NK-92 treated with Interleukin-12 subunit alpha and Interleukin-12 subunit beta, amount 100 ng/mL, for 24 hours (cell line): Measurements from ENCODE around the gene SFXN5.

Experiments used
- DNase-seq: peaks from one replicate; lab custom pipeline; 2025; lab: John Stamatoyannopoulos, UW

SFXN5 gene

DNA sequence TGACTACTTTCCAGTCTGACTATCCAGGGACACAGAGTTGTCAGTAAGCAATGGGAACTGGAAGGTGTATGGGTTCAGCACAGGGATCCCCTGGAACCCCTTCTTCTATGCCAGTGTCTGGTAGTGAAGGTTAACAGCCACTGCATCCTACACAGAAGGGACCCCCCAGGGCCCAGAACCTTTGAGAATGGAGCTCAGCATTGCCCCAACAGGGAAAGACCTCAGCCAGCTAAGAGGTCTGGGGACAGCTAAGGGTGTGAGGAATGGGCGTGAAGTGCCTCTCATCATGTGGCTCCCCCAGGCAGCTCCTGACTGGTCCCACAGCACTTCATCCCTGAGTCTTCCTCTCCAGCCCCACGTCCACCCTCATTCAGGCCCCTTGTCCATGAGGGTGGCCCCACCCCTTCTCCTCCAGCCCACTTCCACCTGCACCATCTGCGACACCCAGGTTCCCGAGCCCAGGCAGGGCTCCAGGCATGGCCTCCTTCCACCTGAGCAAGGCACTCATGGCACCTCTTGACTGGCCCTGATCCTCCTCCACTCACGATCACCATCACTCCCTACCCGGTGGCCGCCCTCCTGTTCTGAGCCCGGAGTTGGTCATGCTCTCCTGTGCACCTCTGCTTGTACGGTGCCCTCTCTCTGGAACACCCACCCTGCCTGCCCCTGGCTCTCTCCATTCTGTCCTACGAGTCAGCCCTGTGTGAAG is 77.1 kb downstream of the SFXN5 start:
- no peak for DNase-seq

DNA sequence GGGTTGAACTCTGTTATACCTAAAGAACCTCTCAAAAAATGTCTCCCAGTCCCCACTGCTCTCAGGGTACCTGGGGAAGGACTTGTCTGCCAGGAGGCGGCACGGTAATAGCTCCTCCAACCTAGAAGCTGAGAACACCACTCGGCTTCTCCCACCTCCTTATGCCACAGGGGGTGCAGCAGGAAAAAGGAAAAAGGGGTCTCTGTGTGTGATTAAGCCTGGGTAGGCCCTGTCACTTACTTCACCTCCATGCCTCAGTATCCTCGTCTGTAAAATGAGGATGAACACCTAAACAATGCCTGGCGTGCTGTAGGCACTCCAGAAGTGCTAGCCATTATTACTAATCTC is 77.6 kb downstream of the SFXN5 start:
- no peak for DNase-seq

DNA sequence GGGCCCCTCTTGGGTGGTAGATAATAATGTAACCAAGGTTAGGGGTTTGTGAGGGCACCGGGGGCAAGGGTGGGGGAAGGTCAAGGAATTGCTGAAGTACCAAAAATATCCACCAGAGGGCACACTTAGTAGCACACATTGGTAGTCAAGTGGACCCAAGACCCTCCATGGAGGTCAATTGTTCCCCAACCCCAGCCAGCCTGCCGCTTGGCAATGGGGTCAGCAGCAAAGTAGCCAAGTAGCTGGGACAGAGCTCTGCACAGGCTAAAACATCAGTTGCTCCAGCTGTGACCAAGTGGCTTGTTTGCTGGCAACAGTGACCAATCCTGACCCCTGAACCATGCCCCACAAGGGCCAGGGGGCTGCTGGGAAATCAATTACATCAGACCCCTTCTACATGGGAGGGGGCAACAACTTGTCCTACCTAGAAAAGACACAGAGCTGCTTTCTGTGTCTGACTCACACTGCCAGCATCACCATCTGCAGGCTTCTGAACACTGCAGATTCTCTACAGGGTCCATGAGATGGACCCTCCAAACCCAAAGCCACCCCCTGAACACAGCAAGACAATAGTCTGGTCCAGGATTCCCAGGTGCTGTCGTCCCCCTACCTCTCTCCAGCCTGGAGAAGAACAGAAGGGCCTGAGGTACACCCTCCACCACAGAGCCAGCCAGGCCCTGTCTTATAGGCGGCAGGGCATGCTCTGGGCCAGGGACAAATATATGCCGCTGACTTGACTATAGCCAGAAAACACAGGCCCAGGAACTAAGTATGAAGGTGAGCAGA is 78.2 kb downstream of the SFXN5 start:
- no peak for DNase-seq

DNA sequence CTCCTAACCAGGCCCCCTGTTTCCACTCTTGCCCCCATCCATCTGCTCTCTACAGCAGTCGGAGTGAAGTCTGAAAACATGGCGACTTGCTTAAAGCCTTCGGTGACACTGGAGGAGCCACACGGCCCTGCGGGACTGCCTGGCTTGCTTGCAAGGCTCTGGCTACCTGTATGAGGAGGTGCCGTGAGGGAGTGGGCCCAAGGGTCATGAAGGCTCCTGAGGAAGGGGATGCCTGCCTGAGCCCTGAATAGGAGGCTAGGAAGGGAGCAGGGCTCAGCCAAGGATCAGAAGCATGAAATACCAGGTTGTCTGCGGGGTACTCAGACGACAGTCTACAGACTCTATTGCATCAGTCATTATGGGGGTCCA is 78.8 kb downstream of the SFXN5 start:
- DNase-seq = no peak

DNA sequence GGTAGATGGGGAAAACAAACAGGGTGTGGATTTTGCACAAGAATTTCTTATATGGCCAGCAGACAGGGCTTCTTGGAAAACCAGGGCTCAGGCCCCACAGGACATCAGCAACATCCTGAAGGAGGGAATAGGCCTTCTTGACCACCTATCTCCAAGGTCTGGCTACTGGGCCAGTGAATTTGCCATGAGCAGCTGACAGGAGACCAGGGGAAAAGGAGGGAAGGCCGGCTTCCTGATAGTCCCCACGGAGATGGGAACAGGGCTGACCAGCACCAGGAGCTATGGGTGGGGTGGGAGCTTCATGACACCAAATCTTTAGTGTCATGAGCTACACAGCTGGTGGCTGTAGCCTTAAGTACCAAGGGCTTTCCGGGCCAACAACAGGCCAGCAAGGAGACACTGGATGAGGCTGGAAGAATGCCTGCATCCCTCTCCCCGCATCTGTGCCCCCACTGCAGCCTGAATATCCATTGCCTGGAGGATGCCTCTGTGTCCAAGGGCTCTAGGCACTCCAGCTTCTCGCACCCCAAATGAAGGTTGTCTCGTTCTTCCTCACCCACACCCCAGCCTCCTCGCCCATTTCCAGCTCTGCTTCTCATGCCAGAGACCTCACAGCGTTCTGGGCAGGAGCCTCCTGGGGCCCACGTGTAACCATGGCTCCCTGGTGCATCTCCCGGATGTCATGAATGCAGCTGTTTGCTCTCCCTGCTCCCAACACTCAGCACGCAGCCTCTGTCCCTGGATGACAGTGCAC is 79.4 kb downstream of the SFXN5 start:
- DNase-seq = no peak

DNA sequence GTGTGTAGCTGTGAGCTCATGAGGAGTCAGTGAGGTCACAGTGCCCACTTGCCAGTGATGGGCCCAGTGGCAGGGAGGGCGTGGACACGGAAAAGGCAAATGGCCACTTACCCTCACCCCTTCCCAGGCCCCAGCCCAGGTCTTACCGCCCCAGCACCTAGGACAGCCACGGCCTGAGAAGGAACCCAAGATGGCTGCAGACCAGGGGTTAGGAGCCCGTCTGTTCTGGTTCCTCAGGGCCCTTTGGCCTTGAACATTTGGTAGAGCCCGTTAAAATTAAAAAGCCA is 80.1 kb downstream of the SFXN5 start:
- no peak for DNase-seq

DNA sequence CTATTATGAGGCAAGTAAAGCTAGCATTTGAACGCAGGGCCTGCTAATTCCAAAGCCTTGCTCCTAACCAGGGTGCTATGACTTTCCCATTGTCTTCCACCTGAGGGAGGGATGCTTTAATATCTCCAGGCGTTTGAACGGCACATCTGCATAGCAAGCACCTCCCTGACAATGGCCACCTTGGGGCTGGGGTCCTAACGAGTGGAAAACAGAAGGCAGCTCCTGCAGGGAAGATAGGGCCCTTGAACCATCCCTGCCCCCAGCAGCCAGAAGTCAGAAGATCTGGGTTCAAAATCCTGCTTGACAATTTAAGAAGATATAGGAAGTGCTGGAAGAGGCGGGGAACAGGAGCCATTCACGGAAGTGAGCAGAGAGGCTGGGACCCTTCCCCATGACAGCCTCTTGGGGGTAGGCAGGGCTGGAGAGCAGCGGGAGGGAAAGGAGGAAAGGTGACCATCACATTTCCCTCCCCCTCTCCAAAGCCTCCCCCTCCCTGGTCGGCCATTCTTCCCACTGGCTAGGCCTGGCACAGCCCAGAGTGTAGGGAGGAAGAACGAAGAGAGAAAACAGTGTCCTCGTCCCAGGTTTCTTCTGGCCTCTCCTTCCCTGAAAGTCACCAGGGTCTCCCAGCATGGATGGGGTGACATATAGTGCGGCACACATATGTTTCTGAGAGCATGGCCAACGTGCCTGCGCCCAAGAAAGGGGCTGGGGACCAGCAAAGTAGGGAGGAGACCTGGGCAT is 80.6 kb downstream of the SFXN5 start:
- no peak for DNase-seq

DNA sequence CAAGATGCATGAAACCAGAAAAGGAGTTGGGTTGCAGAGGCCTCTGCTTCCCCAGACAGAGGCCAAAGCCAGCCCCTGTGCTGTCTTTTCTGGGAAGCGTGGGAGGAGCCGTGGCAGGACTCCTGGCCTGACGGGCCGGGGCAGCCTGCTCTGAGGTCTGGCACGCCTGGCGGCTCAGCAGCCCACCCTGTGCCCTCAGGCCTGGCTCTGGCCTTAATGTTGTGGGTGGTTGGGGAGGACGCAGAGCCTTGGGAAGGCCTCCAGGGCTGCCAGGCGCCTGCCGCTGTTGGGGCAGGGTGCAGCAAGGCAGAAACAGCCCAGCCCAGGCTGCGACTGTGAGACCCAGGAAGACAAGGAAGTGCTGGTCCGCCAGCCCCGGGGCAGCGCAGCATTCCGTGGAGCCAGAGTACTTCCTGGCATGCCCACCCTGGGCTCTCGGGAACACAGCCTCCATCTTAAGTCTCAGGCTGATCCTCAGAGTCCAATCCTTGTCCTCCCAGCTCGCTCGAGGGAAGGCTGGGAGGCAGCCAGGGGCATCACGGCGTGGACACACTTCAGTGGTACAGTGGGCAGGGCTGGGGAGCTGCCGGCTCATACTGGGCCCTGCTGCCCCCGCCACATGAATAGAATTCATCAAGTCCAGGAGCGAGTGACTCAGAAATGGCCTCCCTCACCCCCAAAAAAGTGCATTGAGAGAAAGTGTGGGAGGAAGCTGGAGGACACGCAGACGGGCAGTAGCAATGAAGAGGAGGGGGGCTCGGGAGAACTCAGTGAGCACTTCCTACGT is 81.5 kb downstream of the SFXN5 start:
- no peak for DNase-seq

DNA sequence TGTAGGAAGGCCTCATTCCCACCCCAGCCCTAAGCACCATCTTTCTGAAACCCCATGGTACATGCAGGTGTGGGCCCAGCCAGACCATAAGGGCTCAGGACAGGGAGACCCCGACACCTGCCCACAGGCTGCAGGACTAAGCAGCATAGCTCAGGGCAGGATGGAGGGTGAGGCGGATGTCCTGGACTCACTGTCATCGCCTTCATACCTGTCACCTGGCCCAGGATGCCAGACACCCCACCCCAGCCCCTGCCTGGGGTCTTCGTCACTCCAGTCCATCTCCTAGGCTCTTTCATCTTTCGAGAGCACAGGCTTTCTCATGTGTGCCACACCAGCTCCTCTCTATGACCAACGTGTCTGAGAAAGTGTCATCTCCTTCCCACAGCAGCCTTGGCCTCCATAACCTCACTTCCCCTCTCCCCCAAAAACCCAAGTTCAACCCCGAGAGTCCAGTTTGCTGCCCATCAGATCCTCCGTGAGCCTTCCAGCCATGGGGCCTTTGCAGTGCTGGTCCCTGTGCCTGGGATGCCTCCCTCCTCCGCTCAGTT is 82.7 kb downstream of the SFXN5 start:
- no peak for DNase-seq

DNA sequence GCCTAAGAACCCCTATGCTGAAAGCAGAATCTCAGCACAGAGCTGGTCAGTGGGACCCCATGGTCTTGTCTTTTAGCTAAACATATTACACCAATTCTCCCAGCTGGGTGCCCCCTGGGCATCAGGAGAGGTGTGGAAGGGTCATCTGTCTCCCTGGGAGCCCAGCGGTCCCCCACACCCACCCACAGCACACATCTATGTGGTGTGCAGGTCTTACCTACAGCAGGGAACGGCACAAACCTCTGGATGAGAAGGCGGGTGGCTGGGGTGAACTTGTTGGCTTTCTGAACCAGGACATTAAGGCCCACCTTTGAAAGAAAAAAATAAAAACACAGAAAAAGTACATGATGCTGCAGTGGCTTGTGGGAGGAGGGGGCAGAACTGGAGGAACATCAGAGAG is 83.5 kb downstream of the SFXN5 start:
- no peak for DNase-seq

DNA sequence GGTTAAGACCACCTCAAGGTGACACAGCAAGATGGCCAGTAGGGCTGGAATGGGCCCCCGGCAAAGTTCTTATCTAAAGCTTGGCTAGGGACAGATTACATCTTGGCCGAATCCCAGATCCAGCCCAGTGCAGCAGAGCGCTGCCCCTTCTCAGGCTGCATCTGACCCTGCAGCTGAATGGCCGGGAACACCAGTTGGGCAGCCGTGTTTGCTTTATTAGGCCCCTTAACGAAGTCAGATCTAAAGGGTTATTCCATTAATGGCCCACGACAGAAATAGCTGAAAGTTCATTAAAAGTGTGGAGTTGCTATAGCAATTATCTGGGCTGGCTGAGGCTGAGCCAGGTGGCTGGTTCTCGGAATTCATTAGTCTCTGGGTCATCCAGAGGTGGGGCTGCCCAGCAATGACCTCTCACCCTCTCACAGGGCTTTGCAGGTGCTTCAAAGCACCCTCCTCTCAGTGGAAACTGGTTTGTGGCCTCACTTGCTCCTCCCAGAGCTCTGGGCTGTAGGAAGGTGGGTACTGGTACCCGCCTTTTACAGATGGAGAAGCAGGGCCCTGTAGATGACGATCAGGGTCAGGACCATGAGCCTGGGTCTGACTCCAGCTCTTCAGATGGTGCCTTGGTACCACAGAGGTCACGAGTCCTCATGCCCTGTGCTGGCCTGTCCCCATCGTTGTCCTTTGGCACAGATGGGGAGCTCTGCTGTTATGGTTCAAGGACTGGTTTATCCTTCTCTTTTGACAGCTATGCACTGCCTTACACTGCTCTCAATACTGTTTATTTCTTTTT is 85.4 kb downstream of the SFXN5 start:
- DNase-seq = no peak

DNA sequence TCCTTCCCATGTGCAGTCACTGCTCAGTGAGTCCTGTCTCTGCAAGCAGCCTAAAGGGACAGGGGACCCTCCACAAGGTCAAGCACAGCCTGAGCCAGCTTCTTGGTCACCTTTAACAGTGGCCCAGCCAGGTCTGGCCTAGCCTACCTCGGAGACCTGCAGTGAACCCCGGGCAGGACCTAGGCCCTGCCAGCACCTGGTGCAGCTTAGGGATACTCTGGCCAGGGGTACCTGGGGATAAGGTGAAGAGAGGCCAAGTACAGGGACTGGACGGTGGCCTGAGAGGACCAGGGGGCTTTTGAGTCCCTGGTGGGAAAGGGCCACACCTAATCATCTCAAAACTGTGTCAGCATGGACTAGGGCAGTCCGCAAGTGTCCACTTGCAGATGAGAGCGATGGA is 86.4 kb downstream of the SFXN5 start:
- DNase-seq = no peak

DNA sequence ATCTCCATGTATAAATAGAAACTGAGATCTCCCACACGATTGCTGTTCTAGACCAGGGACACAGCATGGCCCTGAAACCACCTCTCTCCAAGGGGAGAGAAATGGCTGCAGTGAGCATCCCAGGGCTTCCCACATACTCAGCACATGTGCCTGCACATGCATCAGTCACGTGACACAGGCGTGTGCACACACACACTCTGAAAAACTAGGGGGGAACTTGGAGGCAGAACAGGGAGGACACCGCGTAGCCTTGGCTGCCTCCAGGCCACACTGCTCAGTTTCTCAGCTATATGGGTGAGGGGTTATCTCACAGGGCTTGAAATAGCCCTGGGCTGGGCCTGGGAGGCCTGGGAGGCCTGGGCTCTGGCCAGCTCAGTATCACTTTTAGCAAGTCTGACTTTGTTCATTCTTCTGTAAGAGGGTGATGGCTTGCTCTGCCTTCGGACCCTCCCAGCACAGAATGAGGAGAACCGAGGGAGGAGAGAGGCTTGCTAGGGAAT is 87.3 kb downstream of the SFXN5 start:
- no peak for DNase-seq

DNA sequence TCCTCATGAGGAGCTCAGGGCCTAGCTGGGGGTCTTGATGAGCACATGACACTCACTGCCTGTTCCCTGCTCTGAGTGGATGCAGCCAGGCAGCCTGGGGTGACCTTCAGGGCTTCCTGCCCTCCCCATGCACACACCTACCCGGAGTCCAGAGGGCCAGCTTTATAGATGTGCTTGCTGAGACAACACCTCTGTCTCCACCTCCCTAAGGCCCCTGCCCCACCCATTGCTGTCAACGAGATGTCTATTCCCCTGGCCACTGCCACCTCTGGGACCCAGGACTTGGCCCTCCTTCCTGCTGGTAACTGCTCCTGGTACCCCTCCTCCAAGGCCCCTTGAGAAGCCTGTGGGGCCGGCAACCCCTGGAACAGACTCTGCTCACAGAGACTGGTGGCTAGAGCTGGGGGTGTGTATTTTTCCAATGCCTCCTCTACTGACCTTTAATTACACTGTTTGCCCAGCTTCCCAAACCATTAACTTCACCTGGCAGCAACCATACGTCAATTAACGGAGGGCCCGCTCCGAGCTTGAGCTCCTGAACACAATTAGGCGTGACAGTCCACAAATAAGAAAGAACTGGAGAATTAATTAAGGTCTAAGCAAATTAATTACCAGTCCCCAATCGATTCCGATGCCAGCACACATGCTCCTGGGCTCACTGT is 87.9 kb downstream of the SFXN5 start:
- no peak for DNase-seq

DNA sequence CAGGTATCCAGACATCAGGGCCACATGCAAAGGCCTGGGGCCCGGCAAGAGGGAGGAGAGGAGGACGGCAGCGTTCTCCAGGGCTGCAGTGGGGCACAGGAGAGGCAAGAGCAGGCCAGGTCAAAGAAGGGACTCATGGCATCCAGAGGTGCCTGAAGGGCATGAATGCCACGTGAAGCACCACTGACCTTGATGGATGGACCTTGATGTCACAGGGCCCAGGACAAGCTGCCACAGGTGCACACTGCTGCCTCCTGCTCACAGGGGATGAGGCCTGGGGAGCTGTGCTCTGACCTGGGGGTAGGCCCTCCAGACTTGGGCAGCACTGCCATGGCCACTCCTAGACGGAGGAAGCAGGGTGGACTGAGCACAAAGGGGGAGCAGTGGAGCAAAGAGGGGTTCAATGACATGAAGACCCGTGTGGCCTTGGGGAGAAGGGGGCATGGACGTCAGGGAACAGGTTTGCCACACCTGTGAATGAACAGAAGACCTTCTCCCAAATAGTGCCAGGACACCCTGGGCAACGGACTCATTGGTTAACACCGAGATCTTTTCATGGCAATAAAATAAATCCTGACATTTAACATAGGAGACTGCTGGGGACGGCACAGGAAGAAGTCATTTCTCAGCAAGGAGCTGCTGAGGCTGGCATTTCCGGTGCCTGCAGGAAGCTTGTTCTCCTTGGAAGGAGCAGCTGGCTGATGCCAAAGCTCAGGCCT is 88.6 kb downstream of the SFXN5 start:
- no peak for DNase-seq

DNA sequence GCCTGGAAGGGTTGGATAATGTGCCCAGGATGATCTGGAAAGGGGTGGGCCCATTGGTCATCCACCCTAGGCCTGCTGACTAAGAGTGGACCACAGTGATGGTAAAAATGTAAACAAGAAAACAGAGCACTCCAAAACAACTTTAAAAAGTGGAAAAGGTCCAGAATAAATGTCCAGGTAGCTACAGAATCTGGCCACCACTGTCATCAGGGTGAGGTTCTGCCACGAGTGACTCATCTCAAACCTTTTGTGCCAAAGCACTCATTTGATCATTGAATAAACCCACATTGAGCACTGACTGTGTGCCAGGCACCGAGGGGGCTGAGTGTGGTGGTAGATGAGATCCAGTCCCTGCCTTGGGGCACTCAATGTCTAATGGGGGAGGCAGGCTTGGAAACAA is 89.3 kb downstream of the SFXN5 start:
- no peak for DNase-seq

DNA sequence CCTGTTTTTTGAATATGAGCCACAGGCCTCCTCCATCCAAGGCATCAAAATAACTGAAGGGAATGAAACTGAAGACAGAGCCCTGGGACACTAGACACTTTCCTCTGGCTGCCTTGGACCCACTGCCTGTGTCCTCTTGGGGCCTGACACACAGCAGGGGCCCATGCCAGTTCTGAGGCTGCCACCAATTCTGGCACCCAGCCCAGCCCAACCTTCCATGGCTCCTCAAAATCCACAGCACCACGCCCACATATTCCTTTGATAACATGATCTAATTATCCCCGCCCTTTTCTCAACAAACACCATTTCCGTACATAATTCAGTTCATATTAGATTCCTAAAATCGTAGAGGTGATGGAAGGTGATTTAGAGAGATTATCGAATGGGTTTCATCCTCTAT is 90.0 kb downstream of the SFXN5 start:
- no peak for DNase-seq

DNA sequence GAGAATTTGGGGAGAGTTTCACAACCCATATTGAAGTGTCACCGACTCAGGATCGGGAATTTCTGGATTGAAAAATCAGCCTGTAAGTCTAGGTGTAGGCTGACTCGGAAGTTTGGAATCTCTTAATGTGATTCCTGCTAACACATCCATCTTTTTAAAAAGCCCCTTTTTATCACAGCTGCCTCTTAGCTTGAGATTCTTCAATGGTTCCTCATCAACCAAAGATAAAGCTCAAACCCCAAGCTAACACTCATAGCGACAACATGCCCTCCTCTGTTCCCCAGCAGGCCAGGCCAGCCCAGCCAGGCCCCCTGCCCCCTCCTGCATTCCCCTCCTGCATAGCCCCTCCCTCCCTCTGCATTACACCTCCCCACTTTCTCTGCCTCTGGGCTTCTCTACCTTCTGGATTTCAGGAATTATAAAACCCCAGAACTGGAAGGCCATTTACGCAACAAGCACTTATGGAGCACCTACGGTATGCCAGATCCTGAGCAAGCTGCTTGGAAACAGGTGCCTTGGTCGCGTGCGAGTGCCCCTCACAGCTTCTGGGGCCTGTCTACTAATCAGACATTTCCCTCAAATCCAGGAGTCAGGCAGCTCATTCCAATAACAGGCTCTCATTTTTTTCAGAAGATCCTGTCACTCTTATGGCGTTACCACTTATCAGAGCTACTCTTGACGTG is 90.8 kb downstream of the SFXN5 start:
- DNase-seq = no peak

DNA sequence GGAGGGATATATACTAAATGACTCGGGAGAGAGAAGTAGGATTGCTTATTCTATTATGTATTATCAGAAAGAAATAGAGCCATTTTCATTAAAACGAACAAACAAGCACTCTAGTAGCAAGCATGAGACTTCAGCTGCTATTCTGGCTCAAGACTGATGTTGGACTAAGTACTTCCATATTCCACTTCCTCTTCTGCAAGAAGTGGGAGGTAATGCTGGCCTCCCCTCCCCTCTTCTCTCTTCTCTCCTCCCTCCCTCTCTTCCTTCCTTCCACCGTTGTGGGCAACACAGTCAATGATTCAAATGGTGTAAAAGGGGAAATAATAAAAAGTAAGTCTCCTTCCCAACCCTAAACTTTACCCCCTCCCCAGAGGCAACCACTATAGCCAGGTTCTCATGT is 91.6 kb downstream of the SFXN5 start:
- DNase-seq = no peak
